Neural progenitor cell (in vitro differentiated cells): ENCODE data around the gene LRRC59. TPM values are rescaled to one million over a fixed set of nuclear protein-coding genes. Genes with fewer than 3 reads are reported as not detected.
"Not testable (repeated sequence)": the region's sequence is repeated elsewhere in the genome, so short reads cannot be mapped to it uniquely, and the experiment has no call there.

Experiments used
- DNase-seq: peaks from one replicate; pipeline ENCODE4 v3.0.0-alpha.2; 2016; ENCODE audit warnings: low spot score
- H2AFZ ChIP-seq: fragments of 200-600 bp; sonication (generic); replicated peaks from 2 replicates; pipeline ENCODE4 v1.6.1; 2016; ENCODE audit warnings: antibody characterized with exemption
- H3F3A ChIP-seq: fragments of 200-600 bp; sonication (generic); 2 replicates; pipeline ENCODE4 v1.6.1; 2016; ENCODE audit warnings: antibody characterized with exemption, low read depth
- H3K27ac ChIP-seq: fragments of 200-600 bp; sonication (generic); 2 replicates; pipeline ENCODE4 v1.5.1; 2016; ENCODE audit warnings: mild to moderate bottlenecking
- H3K27me3 ChIP-seq: fragments of 200-600 bp; sonication (generic); 2 replicates; pipeline ENCODE4 v1.6.1; 2016; ENCODE audit warnings: mild to moderate bottlenecking, moderate library complexity
- H3K36me3 ChIP-seq: fragments of 200-600 bp; sonication (generic); 2 replicates; pipeline ENCODE4 v1.5.1; 2016
- H3K4me1 ChIP-seq: fragments of 200-600 bp; sonication (generic); 2 replicates; pipeline ENCODE4 v1.6.1; 2016; ENCODE audit warnings: mixed run types
- H3K4me2 ChIP-seq: fragments of 200-600 bp; sonication (generic); 2 replicates; pipeline ENCODE4 v1.6.1; 2016
- H3K4me3 ChIP-seq: fragments of 200-600 bp; sonication (generic); 2 replicates; pipeline ENCODE4 v1.5.1; 2016
- H3K79me2 ChIP-seq: fragments of 200-600 bp; sonication (generic); 2 replicates; pipeline ENCODE4 v1.6.1; 2016; ENCODE audit warnings: low read depth
- H3K9ac ChIP-seq: fragments of 200-600 bp; sonication (generic); 2 replicates; pipeline ENCODE4 v1.6.1; 2016
- H3K9me3 ChIP-seq: fragments of 200-600 bp; sonication (generic); 2 replicates; pipeline ENCODE4 v1.5.1; 2016; ENCODE audit warnings: low read depth
- H4K20me1 ChIP-seq: fragments of 200-600 bp; sonication (generic); 2 replicates; pipeline ENCODE4 v1.6.1; 2016; ENCODE audit warnings: low read depth
- H3K27ac Mint-ChIP-seq: 3 replicates; pipeline ENCODE4 v1.8.0; 2021; ENCODE audit warnings: mixed read lengths
- H3K27me3 Mint-ChIP-seq: 2 replicates; pipeline ENCODE4 v1.8.0; 2022; ENCODE audit warnings: low read depth, mild to moderate bottlenecking, inconsistent platforms, moderate library complexity, mixed read lengths; ENCODE audit not compliant: insufficient read depth
- H3K36me3 Mint-ChIP-seq: 3 replicates; pipeline ENCODE4 v1.8.0; 2021; ENCODE audit warnings: mixed read lengths
- H3K4me1 Mint-ChIP-seq: 3 replicates; pipeline ENCODE4 v1.8.0; 2021; ENCODE audit warnings: mixed read lengths
- H3K4me3 Mint-ChIP-seq: 3 replicates; pipeline ENCODE4 v1.8.0; 2021; ENCODE audit warnings: mild to moderate bottlenecking, moderate library complexity, mixed read lengths
- H3K9me3 Mint-ChIP-seq: 3 replicates; pipeline ENCODE4 v1.8.0; 2020; ENCODE audit warnings: mixed read lengths
- CTCF ChIP-seq: fragments of 200-600 bp; sonication (generic); IDR thresholded peaks from 2 replicates; pipeline ENCODE4 v1.5.1; 2017; ENCODE audit warnings: antibody characterized with exemption, mild to moderate bottlenecking
- EZH2 ChIP-seq: fragments of 200-600 bp; sonication (generic); IDR thresholded peaks from 2 replicates; pipeline ENCODE4 v1.6.1; 2017; ENCODE audit warnings: antibody characterized with exemption, mild to moderate bottlenecking, moderate library complexity
- EZH2phosphoT487 ChIP-seq: fragments of 200-600 bp; sonication (generic); IDR thresholded peaks from 2 replicates; pipeline ENCODE4 v1.6.1; 2017; ENCODE audit warnings: antibody characterized with exemption
- total RNA-seq: library from RNA; depleted of rRNA; stranded (reverse); fragments of >200 nt; gene quantifications from 2 replicates; pipeline ENCODE4 v1.2.3, GENCODE V29; 2015; ENCODE audit warnings: low replicate concordance

LRRC59 gene
- total RNA-seq, 1 donor from 2014 or later, result 57.0 TPM

GRCh38 chr17:50406578-50406977, 9.3 kb upstream of the LRRC59 start:
- no peaks in the 10 kb centered on the region for H3K4me1 ChIP-seq

DNA sequence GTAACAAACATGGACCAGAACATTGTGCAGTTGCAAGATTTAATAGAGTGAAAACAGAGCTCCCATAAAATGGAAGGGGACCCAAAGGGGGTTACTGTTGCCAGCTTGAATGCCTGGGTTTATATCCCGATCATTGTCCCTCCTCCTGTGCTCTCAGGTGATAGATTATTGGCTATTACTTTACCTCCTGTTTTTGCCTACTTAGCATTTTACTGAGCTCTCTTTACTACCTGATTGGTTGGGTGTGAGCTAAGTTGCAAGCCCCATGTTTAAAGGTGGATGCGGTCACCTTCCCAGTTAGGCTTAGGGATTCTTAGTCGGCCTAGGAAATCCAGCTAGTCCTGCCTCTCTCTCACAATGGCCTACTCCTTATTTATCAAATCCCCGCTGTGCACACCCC, 8.0 kb upstream of the LRRC59 start:
- H2AFZ ChIP-seq, result peak overlapping the region; percentile 72
- not testable (repeated sequence) for DNase-seq, H3K9me3 ChIP-seq, H4K20me1 ChIP-seq, H3K4me3 Mint-ChIP-seq, H3K4me1 Mint-ChIP-seq, H3K27me3 Mint-ChIP-seq, H3K4me3 ChIP-seq, H3K79me2 ChIP-seq, H3K4me2 ChIP-seq, H3K9me3 Mint-ChIP-seq, H3K9ac ChIP-seq, H3K27me3 ChIP-seq, H3K27ac ChIP-seq, H3K4me1 ChIP-seq, H3K36me3 Mint-ChIP-seq, H3K36me3 ChIP-seq, H3K27ac Mint-ChIP-seq, H3F3A ChIP-seq

More at GRCh38 chr17:50406578-50406977, 9.3 kb upstream of the LRRC59 start:
- no peaks in the 10 kb centered on the region for H3K36me3 Mint-ChIP-seq
- Histone ChIP-seq H3K9ac (no peak overlapping the region), H3K79me2 (no peaks in the 10 kb centered on the region), H4K20me1 (no peaks in the 10 kb centered on the region), H3K36me3 (no peaks in the 10 kb centered on the region), H3K27ac (no peak overlapping the region), H3K4me3 (no peak overlapping the region), H3K9me3 (no peaks in the 10 kb centered on the region), H2AFZ (no peak overlapping the region), H3F3A (no peaks in the 10 kb centered on the region), H3K27me3 (no peaks in the 10 kb centered on the region), H3K4me2 (no peak overlapping the region)
- no peak overlapping the region for H3K4me3 Mint-ChIP-seq
- no peaks in the 10 kb centered on the region for H3K9me3 Mint-ChIP-seq
- peaks cover 6% of the 10 kb centered on the region for H3K27me3 Mint-ChIP-seq
- no peak for DNase-seq
- TF ChIP-seq CTCF (no peak), EZH2 (no peak), EZH2phosphoT487 (no peak)
- H3K4me1 Mint-ChIP-seq, result no peaks in the 10 kb centered on the region
- H3K27ac Mint-ChIP-seq, result no peak overlapping the region

DNA sequence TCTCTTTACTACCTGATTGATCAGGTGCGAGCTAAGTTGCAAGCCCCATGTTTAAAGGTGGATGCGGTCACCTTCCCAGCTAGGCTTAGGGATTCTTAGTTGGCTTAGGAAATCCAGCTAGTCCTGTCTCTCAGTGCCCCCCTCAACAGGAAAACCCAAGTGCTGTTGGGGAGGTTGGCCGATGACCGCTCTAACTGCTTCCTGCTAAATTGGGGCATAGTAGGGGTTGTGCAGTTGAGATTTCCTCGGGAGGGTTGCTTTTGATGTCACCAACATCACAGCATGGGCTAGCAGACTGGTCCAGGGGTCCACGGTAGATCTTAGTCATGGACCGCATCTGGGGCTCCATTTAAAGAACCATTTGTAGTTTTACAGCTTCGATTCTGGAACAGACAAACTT, 2.3 kb upstream of the LRRC59 start:
- H2AFZ ChIP-seq, H3K4me1 ChIP-seq, H3K4me3 ChIP-seq, H3K9me3 Mint-ChIP-seq, DNase-seq, H3K4me2 ChIP-seq, H3K36me3 Mint-ChIP-seq, H3K9me3 ChIP-seq, H3K27ac ChIP-seq, H3K27me3 ChIP-seq, H3K27ac Mint-ChIP-seq, H3K27me3 Mint-ChIP-seq, H3F3A ChIP-seq, H3K36me3 ChIP-seq, H3K4me3 Mint-ChIP-seq, H3K9ac ChIP-seq: not testable (repeated sequence)
- Histone ChIP-seq H4K20me1 (peaks cover 19% of the 10 kb centered on the region), H3K79me2 (peaks cover 26% of the 10 kb centered on the region)
- H3K4me1 Mint-ChIP-seq, result peaks cover 17% of the 10 kb centered on the region

GRCh38 chr17:50398672-50399071, 1.3 kb upstream of the LRRC59 start:
- not testable (repeated sequence) for H3K27ac ChIP-seq, H3K27ac Mint-ChIP-seq, H3K36me3 Mint-ChIP-seq, H3F3A ChIP-seq, H3K4me1 ChIP-seq, H3K9ac ChIP-seq, H3K4me2 ChIP-seq, H3K9me3 ChIP-seq, H3K27me3 ChIP-seq, H3K36me3 ChIP-seq, H3K27me3 Mint-ChIP-seq, DNase-seq, H3K4me3 ChIP-seq, H3K9me3 Mint-ChIP-seq
- Histone ChIP-seq H4K20me1 (peaks cover 19% of the 10 kb centered on the region), H2AFZ (peak overlapping the region; percentile 98), H3K79me2 (peaks cover 26% of the 10 kb centered on the region)
- peak overlapping the region; percentile 57 for H3K4me3 Mint-ChIP-seq
- peaks cover 17% of the 10 kb centered on the region for H3K4me1 Mint-ChIP-seq

GRCh38 chr17:50397919-50398285, 579 bp upstream of the LRRC59 start:
- H3K4me2 ChIP-seq, result peak overlapping the region; percentile 95
- no peaks in the 10 kb centered on the region for H3K9me3 ChIP-seq
- H3K4me1 ChIP-seq, result peaks cover 9% of the 10 kb centered on the region
- H3K79me2 ChIP-seq, result peaks cover 26% of the 10 kb centered on the region
- DNase-seq, result no peak
- no peak overlapping the region for H3K9ac ChIP-seq
- H3K27me3 ChIP-seq, result no peaks in the 10 kb centered on the region
- no peaks in the 10 kb centered on the region for H3K36me3 ChIP-seq
- Mint-ChIP-seq H3K27me3 (peaks cover 6% of the 10 kb centered on the region), H3K4me1 (peaks cover 17% of the 10 kb centered on the region), H3K36me3 (peaks cover 14% of the 10 kb centered on the region), H3K4me3 (peak overlapping the region; percentile 93), H3K27ac (no peak overlapping the region), H3K9me3 (peaks cover 4% of the 10 kb centered on the region)
- TF ChIP-seq CTCF (no peak), EZH2 (no peak), EZH2phosphoT487 (no peak)
- peak overlapping the region; percentile 98 for H2AFZ ChIP-seq
- peak overlapping the region; percentile 82 for H3K4me3 ChIP-seq
- peaks cover 19% of the 10 kb centered on the region for H4K20me1 ChIP-seq
- H3K27ac ChIP-seq, result no peak overlapping the region
- no peaks in the 10 kb centered on the region for H3F3A ChIP-seq
